HG02840 (cell line): ENCODE measurements around the gene CAD.
"Not testable (repeated sequence)": the region's sequence is repeated elsewhere in the genome, so short reads cannot be mapped to it uniquely, and the experiment has no call there.

ENCODE experiments used
- ATAC-seq: cut with Tn5 transposase; IDR thresholded peaks from one replicate; pipeline ENCODE4 v1.9.1; 2021; ENCODE audit warnings: mild to moderate bottlenecking, moderate library complexity, moderate number of reproducible peaks; ENCODE audit not compliant: unreplicated experiment, low FRiP score

Gene CAD

DNA sequence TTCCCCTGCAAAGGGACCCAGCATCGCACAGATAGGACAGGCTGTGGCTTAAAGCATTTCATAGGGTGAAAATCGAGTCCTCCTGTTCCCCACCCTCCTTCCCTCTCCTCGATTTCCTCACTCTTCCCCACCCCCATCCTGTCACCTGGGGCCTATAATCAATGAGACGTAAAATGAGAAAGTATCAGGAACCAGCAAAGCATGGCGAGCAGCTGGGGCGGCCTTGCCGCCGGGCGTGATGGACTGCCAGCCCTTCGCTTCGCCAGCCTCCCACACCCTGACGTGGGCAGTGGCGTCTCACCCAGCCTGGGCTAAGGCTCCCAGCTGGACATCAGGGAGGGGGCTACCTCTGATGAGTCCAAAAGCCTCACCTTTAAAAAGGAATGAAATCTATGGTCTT, 34.6 kb downstream of the CAD start:
- ATAC-seq: no peak

DNA sequence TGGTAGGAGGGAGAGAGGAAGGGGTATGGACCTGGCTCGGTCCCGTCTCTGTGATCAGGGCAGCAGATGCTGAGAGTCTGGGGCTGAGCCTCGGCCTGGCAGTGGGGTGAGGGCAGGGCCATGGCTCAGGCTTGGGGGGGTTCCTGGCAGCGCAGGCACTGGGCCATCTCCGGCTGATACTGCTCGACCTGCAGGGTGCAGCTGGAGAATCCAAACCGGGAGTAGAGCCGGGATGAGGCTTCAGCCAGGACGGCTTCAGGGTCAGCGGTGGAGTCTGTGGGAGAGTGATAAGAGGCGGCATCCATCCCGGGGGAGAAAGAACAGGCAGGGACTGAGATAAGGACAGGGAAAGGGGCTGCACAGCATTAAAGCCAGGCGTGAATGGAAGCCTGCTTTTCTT, 38.0 kb downstream of the CAD start:
- no peak for ATAC-seq

DNA sequence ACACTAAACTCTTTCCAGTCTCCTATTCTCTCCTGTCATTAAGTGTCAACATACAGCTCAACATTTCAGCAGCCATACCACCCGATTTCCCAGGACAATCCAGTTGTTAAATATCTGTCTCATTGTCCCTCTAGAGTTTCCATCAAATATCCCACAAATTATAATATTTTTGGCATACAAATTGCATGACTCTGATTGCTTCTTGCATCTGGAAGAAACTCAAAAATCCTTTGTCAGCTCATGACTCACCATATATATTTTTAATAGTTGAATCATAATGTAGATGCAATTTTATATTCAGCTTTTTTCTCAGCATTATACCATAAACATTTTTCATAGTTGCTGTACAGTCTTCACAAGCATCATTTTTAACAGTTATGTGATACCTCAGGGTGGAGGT, 38.5 kb downstream of the CAD start:
- ATAC-seq: no peak

DNA sequence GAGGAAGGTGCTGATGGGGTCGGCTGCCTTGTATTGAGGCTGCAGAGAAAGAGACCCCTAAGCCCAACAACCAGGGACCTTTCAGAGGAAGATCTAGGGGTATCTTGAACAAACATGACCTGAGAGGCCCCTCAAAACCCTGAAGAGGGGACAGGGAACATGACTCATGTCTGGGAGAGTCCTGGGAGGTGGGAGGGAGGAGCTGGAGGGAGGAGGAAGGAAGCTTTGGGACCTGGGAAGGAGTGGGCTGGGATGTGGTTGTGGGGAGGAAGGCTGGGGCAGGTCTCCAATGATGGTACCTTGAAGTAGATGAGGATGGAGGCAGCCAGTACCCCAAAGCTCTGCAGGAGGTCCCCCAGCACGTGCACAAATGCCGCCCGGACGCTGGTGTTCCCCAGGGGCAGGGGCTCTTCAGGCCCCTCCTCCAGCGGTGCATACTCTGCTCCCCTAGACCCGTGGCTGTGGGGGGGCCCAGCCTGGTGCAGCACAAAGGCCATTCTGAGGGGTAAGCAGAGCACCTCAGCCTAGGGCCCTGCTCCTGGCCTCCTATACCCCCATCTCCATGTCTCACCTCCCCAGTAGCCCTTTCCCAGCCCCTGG, 39.8 kb downstream of the CAD start:
- no peak for ATAC-seq

DNA sequence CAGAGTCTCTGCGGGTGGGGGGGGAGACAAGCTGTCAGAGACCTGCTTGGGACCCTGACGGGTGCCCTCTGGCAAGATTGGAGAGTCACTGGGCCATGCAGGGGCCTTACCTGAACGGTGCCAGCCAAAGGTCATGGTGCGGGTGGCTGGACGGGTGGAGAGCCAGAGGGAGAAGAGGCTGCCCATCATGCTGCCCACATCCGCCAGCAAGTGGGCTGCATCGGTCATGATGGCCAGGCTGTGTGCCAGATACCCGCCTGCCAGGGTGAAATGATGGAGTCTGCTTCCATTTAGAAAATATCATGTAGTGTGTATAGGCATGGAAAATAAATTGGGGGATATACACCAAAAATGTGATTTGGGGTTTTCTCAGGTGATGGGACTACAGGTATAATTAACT, 40.9 kb downstream of the CAD start:
- no peak for ATAC-seq

DNA sequence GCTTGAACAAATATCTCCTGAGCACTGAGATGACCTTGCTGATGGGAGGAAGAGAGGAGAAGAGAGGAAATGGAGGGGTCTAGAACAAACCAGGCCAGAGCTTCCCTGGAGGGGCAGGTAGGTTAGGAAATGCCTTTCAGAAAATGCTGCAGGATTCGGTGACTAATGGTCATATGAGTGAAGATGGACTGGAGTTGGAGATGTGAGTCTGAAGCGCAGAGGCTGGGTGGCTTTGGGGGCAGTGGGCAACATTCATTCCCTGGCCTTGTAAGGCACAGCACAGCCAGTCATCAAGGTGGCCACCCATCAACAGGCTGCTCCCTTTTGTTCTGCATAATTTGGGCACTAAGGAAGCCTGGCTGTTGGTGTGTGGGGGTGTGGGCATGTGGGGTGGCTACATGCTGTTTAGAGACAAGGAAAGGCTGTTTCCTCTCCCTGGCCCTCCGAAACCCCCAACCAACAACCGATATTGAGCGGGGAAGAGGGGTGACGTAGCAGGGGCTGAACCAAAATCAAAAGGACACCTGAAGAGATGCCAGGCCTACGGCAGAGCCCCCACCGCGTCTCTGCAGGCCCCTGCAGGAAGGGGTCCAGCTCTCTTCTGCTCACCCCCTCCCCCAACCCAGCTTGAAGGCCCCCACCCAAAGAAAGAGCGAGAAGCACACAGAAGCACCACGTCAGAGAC, 44.2 kb downstream of the CAD start:
- ATAC-seq: no peak

DNA sequence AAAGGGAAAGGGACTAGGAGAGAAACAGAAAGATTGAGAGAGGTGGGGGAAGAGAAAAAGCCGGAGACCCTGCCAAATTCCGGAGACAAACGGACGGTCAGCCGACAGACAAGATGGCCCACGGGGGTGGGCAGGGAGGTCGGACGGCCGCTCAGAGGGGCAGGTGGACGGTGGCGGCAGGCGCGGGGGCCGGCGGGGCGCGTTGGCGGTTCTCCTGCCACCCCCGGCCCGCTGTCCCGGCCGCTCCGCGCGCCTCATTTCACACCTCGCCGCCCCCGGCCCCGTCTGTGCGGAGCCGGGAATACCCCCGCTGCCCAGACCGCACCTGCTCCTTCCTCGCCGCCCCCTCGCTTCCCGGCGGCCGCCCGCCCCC, 44.7 kb downstream of the CAD start:
- ATAC-seq: no peak

DNA sequence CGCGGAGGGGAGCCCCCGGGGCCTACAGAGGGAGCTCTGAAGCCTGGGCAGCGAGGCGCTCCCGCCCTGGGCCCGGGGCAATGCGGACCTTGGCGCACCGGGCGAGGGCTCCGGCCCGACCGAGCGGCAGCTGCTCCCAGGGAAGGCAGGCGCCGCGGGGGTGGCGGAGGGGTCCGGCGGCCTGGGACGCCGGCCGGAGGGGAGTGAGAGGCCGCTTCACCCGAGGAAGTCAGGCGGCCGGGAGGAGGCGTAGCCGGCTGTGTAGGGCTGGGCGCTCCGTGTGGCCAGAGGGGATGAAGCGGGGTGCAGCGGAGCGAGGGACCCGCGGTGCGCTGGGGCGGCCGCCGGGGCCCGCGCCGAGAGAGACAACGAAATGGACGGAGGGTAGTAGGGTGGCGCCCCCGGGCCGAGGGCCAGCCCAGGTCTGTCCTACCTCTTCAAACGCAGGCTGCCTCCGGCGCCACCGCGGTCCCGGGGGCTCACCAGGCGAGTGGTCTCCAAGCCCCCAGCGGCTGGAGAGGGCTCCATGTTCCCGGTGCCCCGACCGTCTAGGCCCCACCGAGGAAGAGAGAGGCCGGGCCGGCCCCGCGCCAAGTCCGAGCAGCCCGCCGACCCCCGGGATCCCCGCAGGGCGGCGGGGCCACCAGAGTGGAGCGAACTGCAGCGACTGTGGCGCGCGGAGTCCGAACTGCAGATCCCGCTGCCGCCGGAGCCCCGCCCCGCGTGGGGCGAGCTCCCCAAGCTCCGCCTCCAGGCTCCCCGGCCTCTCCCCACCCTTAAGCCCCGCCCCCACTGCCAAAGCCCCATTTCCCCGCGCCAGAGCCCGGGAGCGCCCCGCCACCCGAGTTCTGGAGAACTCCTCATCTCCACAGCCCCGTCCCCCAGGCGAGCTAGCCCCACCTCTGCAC, 45.5 kb downstream of the CAD start, which contains the start of gene SLC30A3:
Gene SLC30A3 (minus strand): TSS at position 669 of the 908 bp plus-strand sequence. CDS start 141 bp downstream, at position 528.
- no peak for ATAC-seq

DNA sequence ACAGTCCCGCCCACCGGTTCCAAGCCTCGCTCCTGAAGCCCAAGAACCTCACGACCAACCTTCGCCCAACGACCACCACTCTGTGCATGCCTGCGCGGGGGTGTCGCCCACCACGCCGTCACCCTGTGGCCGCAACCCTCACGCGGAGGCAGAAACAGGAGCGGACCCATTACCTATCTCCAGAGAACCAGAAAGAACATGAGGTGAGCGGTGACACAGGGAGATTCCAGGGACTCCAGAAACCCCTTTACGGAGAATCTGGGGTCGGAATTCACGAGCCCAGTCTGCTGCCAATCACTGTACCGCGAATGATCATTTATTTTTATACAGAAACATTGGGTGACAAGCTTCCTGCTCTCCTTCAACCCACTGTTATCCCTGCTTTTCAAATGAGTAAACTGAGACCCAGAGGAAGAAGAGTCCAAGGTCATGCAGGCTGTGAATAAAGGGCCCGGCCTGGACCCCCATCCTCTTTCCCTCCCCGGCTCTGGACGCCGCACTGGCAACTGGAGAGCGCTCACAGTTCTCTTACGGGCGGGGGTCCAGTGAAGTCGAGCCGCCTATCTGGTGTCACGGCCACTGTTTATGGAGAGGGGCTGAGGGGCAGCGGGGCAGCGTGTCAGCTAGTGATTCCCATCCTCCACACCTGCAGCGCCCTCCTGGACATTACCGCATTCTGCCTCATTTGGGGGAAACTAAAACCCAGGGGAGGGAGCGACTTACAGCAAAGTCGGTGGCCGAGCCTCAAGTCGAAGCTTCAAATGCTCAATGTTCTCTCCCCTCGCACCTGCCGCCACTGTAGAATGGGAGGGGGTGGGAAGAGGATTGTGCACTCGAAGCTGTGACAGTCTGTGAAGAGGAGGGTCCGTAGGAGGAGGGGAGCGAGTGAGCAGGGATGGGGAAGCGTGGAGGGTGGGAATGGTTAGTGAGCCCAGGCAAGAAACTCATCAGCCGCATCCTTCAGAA, 46.4 kb downstream of the CAD start:
- no peak for ATAC-seq

DNA sequence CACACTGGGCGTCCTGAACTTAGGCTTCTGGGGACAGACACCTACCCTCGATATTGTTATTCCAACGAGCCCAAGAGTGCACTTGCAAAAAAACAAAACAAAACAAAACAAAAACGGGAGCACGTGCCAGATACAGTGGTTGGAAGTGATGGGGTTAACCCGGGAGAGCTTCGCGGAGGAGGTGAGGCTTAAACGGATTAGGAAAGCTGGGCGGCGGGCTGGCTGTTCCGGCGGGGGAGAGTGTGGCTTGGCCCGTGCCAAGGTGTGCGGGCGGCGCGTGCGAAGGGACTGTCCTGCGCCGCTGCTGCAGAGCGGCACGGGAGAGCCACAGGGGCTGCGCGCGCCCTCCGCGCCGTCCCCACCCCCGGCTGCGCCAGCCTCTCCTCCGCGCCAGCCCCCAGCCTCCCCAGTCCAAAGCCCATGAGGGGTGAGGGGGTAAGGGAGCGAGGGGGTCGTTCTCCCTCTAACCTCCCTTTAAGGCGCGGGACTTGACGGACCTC, 47.1 kb downstream of the CAD start:
- no peak for ATAC-seq

DNA sequence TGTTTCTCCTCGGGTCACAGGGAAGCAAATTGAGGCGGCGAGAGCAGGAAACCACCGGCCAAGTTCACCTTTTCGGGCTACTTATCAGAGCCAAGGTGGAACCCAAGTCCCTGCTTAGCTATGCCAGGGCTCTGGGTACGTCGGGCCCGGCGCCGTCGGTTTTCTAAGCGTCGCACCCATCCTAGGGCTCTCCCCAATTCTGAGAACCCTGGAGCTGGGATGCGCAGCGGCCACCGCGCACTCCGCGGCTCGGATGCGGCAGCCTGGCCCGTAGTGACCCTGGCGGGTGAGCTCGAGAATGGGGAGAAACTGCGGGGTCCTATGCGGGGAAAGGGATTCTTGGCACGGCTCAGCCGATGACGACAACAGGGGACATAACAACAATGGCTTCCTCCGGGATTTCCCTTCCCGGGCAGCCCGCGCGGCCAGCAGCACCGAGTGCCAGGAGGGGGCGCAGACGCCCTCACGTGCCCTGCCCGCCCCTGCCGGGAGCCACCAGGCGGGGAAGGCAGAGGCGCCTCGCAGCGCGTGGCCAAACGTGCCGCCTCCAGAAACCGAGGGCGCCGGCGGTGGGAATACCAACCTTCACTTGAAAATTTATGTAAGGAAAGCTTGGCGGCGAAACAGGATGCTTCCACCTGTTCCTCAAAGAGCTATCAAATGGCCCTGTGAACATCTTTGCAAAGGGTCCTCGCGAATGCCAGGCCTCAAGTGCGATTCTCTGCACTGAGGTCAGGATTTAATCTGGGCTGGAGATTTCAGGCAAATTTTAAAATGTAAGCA, 47.8 kb downstream of the CAD start:
- ATAC-seq: no peak

DNA sequence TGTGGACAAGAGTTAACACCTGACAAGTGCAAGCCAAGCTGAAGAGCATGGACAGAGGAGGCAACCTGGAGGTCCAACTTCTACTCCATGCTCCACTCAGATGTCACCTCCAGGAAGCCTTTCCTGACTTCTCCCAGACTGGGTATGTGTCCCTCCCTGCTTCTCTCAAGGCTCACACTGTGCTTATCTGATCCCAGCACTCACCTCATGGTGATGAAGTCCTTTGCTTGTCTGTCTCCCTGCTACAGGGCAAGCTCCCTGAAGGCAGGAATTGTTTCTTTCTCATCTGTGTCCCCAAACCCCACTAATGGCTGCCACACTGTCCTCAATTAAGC, 48.3 kb downstream of the CAD start:
- no peak for ATAC-seq

DNA sequence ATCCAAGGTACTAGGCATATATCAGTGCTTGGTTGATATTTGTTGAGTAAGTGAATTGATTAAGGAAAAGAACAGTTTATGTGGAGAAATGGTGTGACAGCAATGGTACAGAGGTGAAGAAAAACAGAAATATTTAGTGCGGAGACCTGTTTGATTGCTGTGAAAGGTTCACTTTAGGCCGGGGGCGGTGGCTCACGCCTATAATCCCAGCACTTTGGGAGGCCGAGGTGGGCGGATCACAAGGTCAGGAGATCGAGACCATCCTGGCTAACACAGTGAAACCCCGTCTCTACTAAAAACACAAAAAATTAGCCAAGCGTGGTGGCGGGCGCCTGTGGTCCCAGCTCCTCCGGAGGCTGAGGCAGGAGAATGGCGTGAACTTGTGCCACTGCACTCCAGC, 51.1 kb downstream of the CAD start:
- not testable (repeated sequence) for ATAC-seq

DNA sequence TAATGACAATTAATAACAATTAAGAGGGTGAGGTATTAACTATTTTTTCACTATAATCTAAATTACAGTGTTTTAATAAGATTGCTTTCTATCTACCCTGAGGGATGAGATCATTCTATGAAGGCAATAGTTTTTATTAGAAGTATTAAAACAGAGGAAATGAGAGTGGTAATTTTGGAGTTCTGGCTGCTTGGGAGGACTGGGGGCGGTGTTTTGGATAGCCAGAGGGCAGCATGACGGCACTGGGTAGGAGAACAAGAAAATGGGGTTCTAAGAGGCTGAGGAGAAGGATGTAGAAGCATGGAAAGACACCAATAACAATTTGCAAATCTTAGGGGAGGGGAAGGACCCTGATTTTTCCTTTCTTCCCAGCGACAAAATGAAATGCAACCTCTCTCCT, 53.0 kb downstream of the CAD start:
- no peak for ATAC-seq

DNA sequence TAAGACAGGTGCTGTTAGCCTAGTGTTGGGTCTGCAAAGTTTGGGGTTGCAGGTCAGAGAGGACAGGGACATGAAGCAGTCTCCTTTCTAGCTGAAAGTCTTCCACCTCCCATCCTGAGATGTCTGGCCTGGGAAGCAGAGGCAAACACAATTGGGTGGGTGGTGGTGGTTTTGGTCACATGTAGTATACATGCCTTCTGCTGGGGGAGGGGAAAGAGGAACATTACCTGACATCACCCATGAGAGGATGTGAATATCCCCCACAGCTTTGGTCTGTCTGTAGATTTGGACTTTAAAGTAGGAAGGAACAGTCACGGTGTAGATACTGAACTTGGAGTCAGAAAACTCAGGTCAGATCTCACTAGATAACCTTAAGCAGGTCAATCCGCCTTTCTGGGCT, 53.5 kb downstream of the CAD start:
- ATAC-seq: no peak

DNA sequence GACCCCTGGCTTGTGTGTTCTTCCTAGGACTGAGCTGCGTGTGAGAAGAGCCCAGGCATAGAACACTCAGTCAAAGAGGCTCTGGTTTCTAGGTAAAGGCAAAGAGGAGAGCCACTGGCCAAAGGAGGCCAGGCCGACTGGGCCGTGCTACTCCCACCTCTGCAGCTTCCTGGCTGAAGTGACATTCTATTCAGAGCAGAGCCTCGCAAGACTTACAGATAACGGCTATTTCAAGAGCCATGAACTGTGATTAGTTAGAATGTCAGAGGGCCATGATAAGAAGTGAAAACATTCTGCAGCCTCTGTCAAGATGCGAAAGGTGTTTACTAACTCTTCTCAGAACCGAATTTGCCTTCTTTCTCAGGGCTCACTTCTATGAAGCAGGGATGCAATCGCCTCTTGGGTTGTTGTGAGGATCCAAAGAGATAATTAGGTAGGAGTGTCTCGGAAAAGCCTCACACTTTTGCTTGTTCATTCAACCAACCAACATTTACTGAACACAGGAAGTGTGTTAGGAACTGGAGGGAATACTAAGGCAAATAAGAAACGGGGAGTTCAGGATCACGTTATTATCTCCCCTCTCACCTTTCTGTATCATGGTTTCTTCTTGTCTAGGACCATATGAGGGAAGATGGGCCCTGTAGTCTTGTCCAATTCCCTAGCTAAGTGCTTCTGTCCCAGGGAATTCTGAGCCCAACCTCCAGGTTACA, 54.6 kb downstream of the CAD start:
- ATAC-seq: no peak

DNA sequence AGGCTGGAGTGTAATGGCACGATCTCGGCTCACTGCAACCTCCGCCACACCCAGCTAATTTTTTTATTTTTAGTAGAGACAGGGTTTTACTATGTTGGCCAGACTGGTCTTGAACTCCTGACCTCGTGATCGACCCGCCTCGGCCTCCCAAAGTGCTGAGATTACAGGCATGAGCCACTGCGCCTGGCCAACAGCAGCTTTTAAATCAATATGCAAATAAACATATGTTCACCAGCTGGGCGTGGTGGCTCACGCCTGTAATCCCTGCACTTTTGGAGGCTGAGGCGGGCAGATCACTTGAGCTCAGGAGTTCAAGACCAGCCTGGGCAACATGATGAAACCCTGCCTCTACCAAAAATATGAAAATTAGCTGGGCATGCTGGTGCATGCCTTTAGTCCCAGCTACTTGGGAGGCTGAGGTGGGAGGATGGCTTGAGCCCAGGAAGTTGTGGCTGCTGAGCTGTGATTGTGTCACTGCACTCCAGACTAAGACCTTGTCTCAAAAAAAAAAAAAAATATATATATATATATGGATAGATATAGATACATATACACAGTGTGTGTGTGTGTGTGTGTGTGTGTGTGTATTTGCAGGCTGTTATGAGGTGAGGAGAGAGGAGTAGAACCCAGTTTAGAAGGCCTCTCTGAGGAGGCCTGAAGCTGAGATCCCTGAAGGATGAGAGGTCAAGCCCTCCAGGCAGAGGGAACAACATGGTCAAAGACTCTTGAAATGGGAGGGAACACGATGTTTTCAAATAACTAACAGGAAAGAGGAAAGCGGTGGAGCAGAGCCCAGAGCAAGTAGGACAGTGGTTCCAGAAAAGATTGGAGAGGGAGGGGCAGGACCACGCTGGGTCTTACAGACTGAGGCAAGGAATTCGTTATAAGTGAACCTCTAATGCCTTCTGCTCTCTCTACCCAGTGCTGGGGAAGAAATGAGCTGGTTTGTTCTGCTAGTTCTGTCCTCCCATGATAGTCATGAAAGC, 55.7 kb downstream of the CAD start:
- not testable (repeated sequence) for ATAC-seq
